ENCODE data around the gene ITPA. TPM values are rescaled to one million over a fixed set of nuclear protein-coding genes. Genes with fewer than 3 reads are reported as not detected.

ITPA gene
- total RNA-seq, 4 donors from 2014 or later: 35.7 to 76.7 (median 51.8) TPM

- Histone ChIP-seq H3K27ac (peak within 1 kb of the TSS in 1 of 4 donors; percentile 17), H3K4me3 (peak within 1 kb of the TSS; percentile 64 to 87 (median 80)), H3K4me1 (peaks cover 3 to 24% (median 7%) of the 10 kb centered on the region in 4 donors), H3K36me3 (no peaks in the 10 kb centered on the region), H3K27me3 (peaks cover 0 to 14% of the 10 kb centered on the region in 2 donors), H3K9me3 (no peaks in the 10 kb centered on the region)
- TF ChIP-seq, protein P1, sequence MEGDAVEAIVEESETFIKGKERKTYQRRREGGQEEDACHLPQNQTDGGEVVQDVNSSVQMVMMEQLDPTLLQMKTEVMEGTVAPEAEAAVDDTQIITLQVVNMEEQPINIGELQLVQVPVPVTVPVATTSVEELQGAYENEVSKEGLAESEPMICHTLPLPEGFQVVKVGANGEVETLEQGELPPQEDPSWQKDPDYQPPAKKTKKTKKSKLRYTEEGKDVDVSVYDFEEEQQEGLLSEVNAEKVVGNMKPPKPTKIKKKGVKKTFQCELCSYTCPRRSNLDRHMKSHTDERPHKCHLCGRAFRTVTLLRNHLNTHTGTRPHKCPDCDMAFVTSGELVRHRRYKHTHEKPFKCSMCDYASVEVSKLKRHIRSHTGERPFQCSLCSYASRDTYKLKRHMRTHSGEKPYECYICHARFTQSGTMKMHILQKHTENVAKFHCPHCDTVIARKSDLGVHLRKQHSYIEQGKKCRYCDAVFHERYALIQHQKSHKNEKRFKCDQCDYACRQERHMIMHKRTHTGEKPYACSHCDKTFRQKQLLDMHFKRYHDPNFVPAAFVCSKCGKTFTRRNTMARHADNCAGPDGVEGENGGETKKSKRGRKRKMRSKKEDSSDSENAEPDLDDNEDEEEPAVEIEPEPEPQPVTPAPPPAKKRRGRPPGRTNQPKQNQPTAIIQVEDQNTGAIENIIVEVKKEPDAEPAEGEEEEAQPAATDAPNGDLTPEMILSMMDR (IDR thresholded peaks at IDR 0.05): no peak
- DNase-seq: peak in 2 of 3 donors; percentile 82 to 83
These were observed 29.9 kb downstream of the ITPA start, which contains the start of gene SLC4A11 for GRCh38 chr20:3239026-3239866. TSS of gene SLC4A11 (minus strand) at chr20:3239190. CDS start at chr20:3239137, 53 bp downstream.

GRCh38 chr20:3239867-3240775 lies 30.8 kb downstream of the ITPA start:
- peak in 1 of 3 donors; percentile 39 for DNase-seq
- H3K27me3 ChIP-seq: peaks cover 0 to 14% of the 10 kb centered on the region in 2 donors
- H3K4me3 ChIP-seq: peak overlapping the region; percentile 64 to 87 (median 80)
- H3K9me3 ChIP-seq: no peaks in the 10 kb centered on the region
- H3K4me1 ChIP-seq: peaks cover 3 to 24% (median 7%) of the 10 kb centered on the region in 4 donors
- H3K27ac ChIP-seq: no peak overlapping the region
- no peak for TF ChIP-seq POLR2A (IDR thresholded peaks at IDR 0.05)
- TF ChIP-seq, protein P1 (IDR thresholded peaks at IDR 0.05): no peak
- H3K36me3 ChIP-seq: no peaks in the 10 kb centered on the region

DNA sequence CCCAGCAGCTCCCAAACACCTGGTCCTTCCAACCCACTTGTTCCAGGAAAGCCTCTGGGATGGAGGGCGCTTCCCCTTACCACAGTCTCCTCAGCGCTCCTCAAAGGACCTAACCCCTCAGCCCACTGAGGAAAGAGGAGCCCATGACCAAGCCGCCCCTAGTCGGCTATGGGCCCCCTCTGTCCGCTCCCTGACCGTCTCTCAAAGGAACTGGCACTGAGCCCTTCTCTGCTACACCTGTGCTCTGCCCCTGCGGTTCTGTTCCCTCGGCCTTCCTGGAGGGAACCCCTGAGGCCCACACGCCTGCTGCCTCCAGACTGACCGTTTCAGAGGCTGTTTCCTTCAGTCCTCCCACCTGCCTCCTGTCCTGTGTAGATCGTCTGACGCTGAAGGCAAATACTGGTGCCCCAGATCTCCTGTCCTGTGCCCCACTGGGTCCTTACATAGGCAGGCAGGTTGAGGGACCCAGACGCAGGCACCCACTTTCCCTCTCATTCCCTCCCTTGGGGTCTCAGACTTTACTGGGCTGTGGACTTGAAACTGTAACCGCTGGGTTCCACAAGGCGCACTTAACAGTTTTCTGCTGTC lies 31.6 kb downstream of the ITPA start:
- H3K4me1 ChIP-seq: peaks cover 3 to 24% (median 7%) of the 10 kb centered on the region in 4 donors
- H3K9me3 ChIP-seq: no peaks in the 10 kb centered on the region
- H3K27ac ChIP-seq: no peak overlapping the region
- peaks cover 0 to 14% of the 10 kb centered on the region in 2 donors for H3K27me3 ChIP-seq
- H3K4me3 ChIP-seq: no peak overlapping the region
- no peak for TF ChIP-seq POLR2A (IDR thresholded peaks at IDR 0.05)
- TF ChIP-seq, protein P1 (IDR thresholded peaks at IDR 0.05): no peak
- H3K36me3 ChIP-seq: no peaks in the 10 kb centered on the region
- DNase-seq: peak in 1 of 3 donors; percentile 39

DNA sequence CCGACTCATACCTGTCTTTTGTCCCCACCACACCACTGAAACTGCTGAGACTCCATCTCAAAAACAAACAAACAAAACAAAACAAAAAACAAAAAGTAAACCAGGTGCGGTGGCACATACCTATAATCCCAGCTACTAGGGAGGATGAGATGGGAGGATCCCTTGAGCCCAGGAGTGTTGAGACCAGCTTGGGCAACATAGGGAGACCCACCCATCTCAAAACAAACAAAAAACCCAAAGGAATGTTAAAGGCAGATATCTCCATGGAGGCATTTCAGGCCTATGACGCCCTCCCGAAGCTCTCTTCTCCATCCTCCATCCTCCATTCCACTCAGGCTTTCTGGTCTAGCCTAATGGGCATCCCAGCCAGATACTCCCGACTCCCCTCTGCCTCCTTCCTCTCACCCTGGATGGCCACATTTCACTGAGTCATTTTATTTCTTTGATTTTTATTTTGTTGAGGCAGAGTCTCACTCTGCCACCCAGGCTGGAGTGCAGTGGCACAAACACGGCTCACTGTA lies 32.9 kb downstream of the ITPA start:
- no peak for DNase-seq
- H3K27ac ChIP-seq: no peak overlapping the region
- H3K9me3 ChIP-seq: no peaks in the 10 kb centered on the region
- TF ChIP-seq, protein P1 (IDR thresholded peaks at IDR 0.05): no peak
- TF ChIP-seq POLR2A (IDR thresholded peaks at IDR 0.05): no peak
- no peaks in the 10 kb centered on the region for H3K36me3 ChIP-seq
- no peak overlapping the region for H3K4me3 ChIP-seq
- H3K27me3 ChIP-seq: peaks cover 0 to 14% of the 10 kb centered on the region in 2 donors
- peaks cover 3 to 24% (median 7%) of the 10 kb centered on the region in 4 donors for H3K4me1 ChIP-seq
